ENCODE data around the gene RASGRP4.
"Not testable (repeated sequence)": the region's sequence is repeated elsewhere in the genome, so short reads cannot be mapped to it uniquely, and the experiment has no call there.

- not testable (repeated sequence) for TF ChIP-seq POLR2A (IDR thresholded peaks at IDR 0.05; ENCODE audit: low read depth, low read length); POLR2AphosphoS5 (IDR thresholded peaks at IDR 0.05; ENCODE audit: low read depth, low read length); TAF1 (IDR thresholded peaks at IDR 0.05; ENCODE audit: low read depth, low read length); POU2F2 (IDR thresholded peaks at IDR 0.05; ENCODE audit: low read depth, low read length); PAX5 (IDR thresholded peaks at IDR 0.05; ENCODE audit: insufficient read depth, low read length, severe bottlenecking)
Observed at GRCh38 chr19:38472725-38473124, 46.7 kb upstream of the RASGRP4 start.
